ENCODE measurements around the gene FAM43B.

Gene FAM43B

GRCh38 chr1:20590306-20590777, 38.0 kb downstream of the FAM43B start:
- no peak for DNase-seq (ENCODE audit: low read depth)

GRCh38 chr1:20593756-20594155, 41.4 kb downstream of the FAM43B start:
- DNase-seq (ENCODE audit: low read depth): no peak

- DNase-seq (ENCODE audit: low read depth): no peak
Measured at GRCh38 chr1:20594746-20595145, 42.4 kb downstream of the FAM43B start.

DNA sequence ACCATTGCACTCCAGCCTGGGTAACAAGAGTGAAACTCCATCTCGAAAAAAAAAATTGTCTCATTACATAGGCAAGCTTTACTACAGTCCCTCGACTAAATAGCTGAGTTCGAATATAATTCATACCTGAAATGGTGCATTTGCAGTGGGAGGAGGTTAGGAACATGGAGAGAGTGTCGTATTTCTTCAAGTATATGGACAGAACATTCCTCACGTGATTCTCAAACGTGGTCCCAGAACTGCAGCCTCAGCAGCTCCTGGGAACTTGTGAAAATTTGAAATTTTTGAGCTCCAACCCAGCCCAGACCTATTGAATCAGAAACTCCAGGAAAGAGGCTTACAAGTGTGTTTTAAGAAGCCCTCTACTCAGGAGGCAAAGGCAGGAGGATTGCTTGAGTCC, 43.7 kb downstream of the FAM43B start:
- DNase-seq (ENCODE audit: low read depth): no peak

DNA sequence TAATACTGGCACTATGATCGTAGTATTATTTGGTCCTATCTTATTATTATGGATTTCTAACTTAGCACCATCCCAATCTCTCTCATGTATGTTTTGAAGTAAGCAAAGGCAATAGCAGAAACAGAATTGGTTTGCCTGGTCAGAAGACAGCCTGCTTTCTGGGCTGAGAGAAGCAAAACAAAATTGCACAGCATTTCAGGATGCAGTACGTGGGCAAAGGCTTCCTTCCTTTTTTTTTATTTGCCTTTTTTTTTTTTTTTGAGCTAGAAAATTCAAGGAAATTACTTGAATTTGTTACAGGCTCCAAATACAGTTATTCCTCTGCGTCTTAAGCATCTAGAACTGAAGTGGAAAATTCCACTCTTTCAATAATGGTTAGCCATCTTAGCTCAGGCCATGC, 45.3 kb downstream of the FAM43B start:
- no peak for DNase-seq (ENCODE audit: low read depth)

GRCh38 chr1:20600156-20600555, 47.8 kb downstream of the FAM43B start:
- no peak for DNase-seq (ENCODE audit: low read depth)

DNA sequence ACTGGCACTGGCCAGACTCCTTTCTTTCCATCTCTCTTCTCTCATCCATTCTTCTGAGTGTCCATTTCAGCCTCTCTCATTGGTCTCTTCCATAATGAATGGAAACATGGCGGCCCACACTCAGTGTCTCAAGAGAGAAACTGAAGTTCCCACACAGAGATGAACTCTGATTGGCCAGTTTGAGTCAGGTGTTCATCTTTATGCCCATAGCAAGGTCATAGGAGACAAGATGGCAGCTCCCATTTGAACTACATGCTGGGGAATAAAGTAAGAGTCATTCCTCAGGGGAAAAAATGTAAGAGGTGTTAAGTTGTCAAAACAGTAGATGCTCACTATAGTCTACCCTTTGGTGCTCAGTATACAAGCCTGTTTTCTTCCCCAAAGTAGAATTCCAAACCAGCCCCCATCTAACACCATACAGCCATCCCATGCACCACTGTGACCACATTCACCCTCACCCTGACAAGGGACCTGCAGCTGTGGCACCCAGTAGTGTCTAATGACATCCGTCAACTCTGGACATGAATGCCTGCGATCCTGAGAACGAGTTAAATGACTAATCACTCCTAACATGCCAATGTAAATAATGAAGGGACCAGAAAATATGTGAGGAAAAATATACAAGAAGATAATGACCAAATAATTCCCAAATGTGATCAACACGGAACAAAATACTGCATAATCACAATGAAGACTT, 48.9 kb downstream of the FAM43B start:
- DNase-seq (ENCODE audit: low read depth): no peak

DNA sequence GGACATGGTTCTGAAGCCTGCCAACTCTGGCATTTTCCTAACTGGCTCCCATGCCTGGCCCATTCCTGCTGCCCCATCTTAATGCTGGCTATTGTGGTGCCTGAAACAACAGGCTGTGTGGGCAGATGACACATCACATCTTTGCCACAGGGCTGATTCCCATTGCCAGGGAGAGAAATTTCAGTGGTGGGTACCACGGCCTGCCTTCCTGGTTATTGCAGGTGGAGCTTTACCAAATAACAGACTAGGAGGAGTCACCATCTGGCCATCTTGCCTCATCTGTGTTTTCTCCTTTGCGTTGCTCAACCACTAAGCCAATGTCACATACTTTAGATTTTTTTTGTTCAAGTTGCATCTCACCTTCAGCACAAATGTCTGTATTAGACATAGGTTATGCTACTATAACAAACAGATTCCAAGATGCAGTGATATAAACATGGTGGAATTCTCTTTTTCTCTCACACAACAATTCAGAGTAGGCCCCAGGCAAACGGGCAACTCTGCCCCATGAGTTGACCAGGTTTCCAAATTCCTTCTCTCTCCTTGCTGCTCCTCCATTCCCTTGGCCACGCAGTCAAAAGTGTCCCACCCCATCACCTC, 50.6 kb downstream of the FAM43B start:
- DNase-seq (ENCODE audit: low read depth): no peak

- no peak for DNase-seq (ENCODE audit: low read depth)
Measured at GRCh38 chr1:20603504-20604464, 51.4 kb downstream of the FAM43B start.

All from activated T-cell treated with anti-CD3 and anti-CD28 coated beads for 48 hours (primary cell).